ENCODE measurements around the gene RALGAPB. TPM values are rescaled to one million over a fixed set of nuclear protein-coding genes. Genes with fewer than 3 reads are reported as not detected.

The RALGAPB gene
- total RNA-seq, 2 donors from 2014 or later, result 38.3 to 45.5 TPM

- Mint-ChIP-seq H3K9me3 (no peaks in the 10 kb centered on the region), H3K4me3 (peak overlapping the region; percentile 88), H3K27me3 (ENCODE audit: insufficient read depth) (peaks cover 5% of the 10 kb centered on the region), H3K36me3 (ENCODE audit: low read depth) (peaks cover 4% of the 10 kb centered on the region), H3K27ac (peak overlapping the region; percentile 96), H3K4me1 (peaks cover 27% of the 10 kb centered on the region)
- peaks cover 5% of the 10 kb centered on the region for H3K4me1 ChIP-seq (ENCODE audit: control insufficient read depth, insufficient read depth, low read length)
- peak overlapping the region; percentile 97 for H3K4me3 ChIP-seq (ENCODE audit: low read length)
- peak overlapping the region; percentile 23 for H3K9ac ChIP-seq (ENCODE audit: extremely low read depth, low read length, poor library complexity, severe bottlenecking)
- WGBS, 2 experiments (ENCODE audit: insufficient coverage in 1 of 2, insufficient read length in 1 of 2), result 34 to 47% methylated on average over 8 to 12 of the region's 12 CpGs
- H3K27ac ChIP-seq (ENCODE audit: low read depth, low read length), result no peak overlapping the region
- no peak for TF ChIP-seq CTCF (conservative IDR thresholded peaks at IDR 0.05)
- no peaks in the 10 kb centered on the region for H3K27me3 ChIP-seq (ENCODE audit: control insufficient read depth, insufficient read depth, low read length, poor library complexity, severe bottlenecking)
- DNase-seq, result no peak
- no peaks in the 10 kb centered on the region for H3K36me3 ChIP-seq (ENCODE audit: control insufficient read depth, insufficient read depth, low read length)
- H3K9me3 ChIP-seq (ENCODE audit: control insufficient read depth, low read length), result no peaks in the 10 kb centered on the region
Measured at GRCh38 chr20:38471987-38472512, 593 bp upstream of the RALGAPB start.

DNA sequence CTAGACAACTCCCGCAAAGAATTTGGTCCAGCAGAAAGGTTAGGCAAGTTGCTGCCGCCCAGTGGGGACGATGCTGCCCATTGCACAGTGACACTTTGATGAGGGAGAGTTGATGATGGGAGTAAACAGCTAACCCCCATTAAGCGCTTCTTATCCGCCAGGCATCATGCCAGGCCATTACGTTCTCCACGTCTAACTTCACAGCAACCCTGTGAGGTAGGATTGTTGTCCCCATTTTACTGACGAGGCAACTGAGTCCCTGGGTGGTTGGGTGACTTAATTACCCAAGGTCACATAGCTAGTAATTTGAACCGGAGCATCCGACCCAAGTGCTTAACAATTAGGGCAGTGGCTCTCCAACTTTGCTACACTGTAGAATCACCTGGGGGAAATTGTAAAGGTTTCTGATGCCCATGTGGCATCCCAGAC, 738 bp downstream of the RALGAPB start:
- peak overlapping the region; percentile 88 for H3K4me3 Mint-ChIP-seq
- peak; percentile 28 for TF ChIP-seq CTCF (conservative IDR thresholded peaks at IDR 0.05)
- Histone ChIP-seq H3K4me3 (ENCODE audit: low read length) (peak overlapping the region; percentile 97), H3K4me1 (ENCODE audit: control insufficient read depth, insufficient read depth, low read length) (peaks cover 5% of the 10 kb centered on the region), H3K36me3 (ENCODE audit: control insufficient read depth, insufficient read depth, low read length) (no peaks in the 10 kb centered on the region), H3K9ac (ENCODE audit: extremely low read depth, low read length, poor library complexity, severe bottlenecking) (peak overlapping the region; percentile 87), H3K27me3 (ENCODE audit: control insufficient read depth, insufficient read depth, low read length, poor library complexity, severe bottlenecking) (no peaks in the 10 kb centered on the region), H3K9me3 (ENCODE audit: control insufficient read depth, low read length) (no peaks in the 10 kb centered on the region), H3K27ac (ENCODE audit: low read depth, low read length) (no peak overlapping the region)
- WGBS, 2 experiments (ENCODE audit: insufficient coverage in 1 of 2, insufficient read length in 1 of 2), result 19 to 40% methylated on average over 4 to 10 of the region's 10 CpGs
- H3K36me3 Mint-ChIP-seq (ENCODE audit: low read depth), result peaks cover 4% of the 10 kb centered on the region
- peaks cover 5% of the 10 kb centered on the region for H3K27me3 Mint-ChIP-seq (ENCODE audit: insufficient read depth)
- H3K9me3 Mint-ChIP-seq, result no peaks in the 10 kb centered on the region
- peaks cover 27% of the 10 kb centered on the region for H3K4me1 Mint-ChIP-seq
- DNase-seq, result no peak
- peak overlapping the region; percentile 95 for H3K27ac Mint-ChIP-seq

DNA sequence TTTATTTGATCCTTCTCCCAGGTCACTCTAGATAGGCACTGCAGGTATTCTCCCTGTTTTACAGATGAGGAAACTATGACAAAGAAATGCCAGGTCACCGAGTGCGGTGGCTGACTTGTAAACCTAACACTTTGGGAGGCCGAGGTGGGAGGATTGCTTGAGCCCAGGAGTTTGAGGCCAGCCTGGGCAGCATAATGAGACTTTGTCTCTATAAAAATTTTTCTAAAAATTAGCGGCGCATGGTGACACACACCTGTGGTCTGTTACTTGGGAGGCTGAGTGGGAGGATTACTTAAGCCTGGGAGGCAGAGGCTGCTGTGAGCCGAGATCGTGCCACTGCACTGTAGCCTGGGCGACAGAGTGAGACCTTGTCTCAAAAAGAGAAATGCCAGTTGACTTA, 5.1 kb downstream of the RALGAPB start:
- no peaks in the 10 kb centered on the region for H3K27me3 ChIP-seq (ENCODE audit: control insufficient read depth, insufficient read depth, low read length, poor library complexity, severe bottlenecking)
- H3K4me1 ChIP-seq (ENCODE audit: control insufficient read depth, insufficient read depth, low read length), result peaks cover 5% of the 10 kb centered on the region
- no peak overlapping the region for H3K27ac Mint-ChIP-seq
- peaks cover 12% of the 10 kb centered on the region for H3K36me3 ChIP-seq (ENCODE audit: control insufficient read depth, insufficient read depth, low read length)
- peaks cover 15% of the 10 kb centered on the region for H3K36me3 Mint-ChIP-seq (ENCODE audit: low read depth)
- H3K9me3 Mint-ChIP-seq, result no peaks in the 10 kb centered on the region
- 94 to 96% methylated on average over 8 of the region's 8 CpGs for WGBS, 2 experiments (ENCODE audit: insufficient coverage in 1 of 2, insufficient read length in 1 of 2)
- no peak overlapping the region for H3K4me3 Mint-ChIP-seq
- peaks cover 19% of the 10 kb centered on the region for H3K4me1 Mint-ChIP-seq
- no peaks in the 10 kb centered on the region for H3K27me3 Mint-ChIP-seq (ENCODE audit: insufficient read depth)
- no peaks in the 10 kb centered on the region for H3K9me3 ChIP-seq (ENCODE audit: control insufficient read depth, low read length)
- H3K9ac ChIP-seq (ENCODE audit: extremely low read depth, low read length, poor library complexity, severe bottlenecking), result no peak overlapping the region
- TF ChIP-seq CTCF (conservative IDR thresholded peaks at IDR 0.05), result no peak
- no peak overlapping the region for H3K27ac ChIP-seq (ENCODE audit: low read depth, low read length)
- no peak overlapping the region for H3K4me3 ChIP-seq (ENCODE audit: low read length)
- DNase-seq, result no peak

Measured in endodermal cell (in vitro differentiated cells).